WERI-Rb-1 (cell line): ENCODE data around the gene RNF113B.

ENCODE experiments used
- DNase-seq: peaks from one replicate; pipeline ENCODE4 v3.0.0-alpha.2; 2020
- H3K27ac ChIP-seq: fragments of 250-450 bp; sonication (Bioruptor Pico); 2 replicates; pipeline ENCODE4 v1.5.1; 2020; ENCODE audit warnings: mild to moderate bottlenecking, moderate library complexity
- H3K27me3 ChIP-seq: fragments of 250-450 bp; sonication (Bioruptor Pico); 2 replicates; pipeline ENCODE4 v1.5.1; 2021; ENCODE audit warnings: mild to moderate bottlenecking, low read depth, moderate library complexity; ENCODE audit not compliant: insufficient read depth, severe bottlenecking
- H3K36me3 ChIP-seq: fragments of 250-450 bp; sonication (Bioruptor Pico); 2 replicates; pipeline ENCODE4 v1.5.1; 2020; ENCODE audit warnings: mild to moderate bottlenecking, moderate library complexity
- H3K4me3 ChIP-seq: 2 replicates; pipeline ENCODE4 v1.5.1; 2011; ENCODE audit warnings: low read depth, mild to moderate bottlenecking, control low read depth, low read length
- H3K9me3 ChIP-seq: fragments of 250-450 bp; sonication (Bioruptor Pico); 2 replicates; pipeline ENCODE4 v1.5.1; 2021; ENCODE audit warnings: mild to moderate bottlenecking, moderate library complexity; ENCODE audit not compliant: severe bottlenecking
- TF ChIP-seq, protein P1 (sequence below): IDR thresholded peaks from 2 replicates; pipeline ENCODE4 v1.5.1; 2011; ENCODE audit warnings: low read depth, mild to moderate bottlenecking, control low read depth, inconsistent platforms, low read length

Gene RNF113B

GRCh38 chr13:98181111-98181815 is 4.2 kb upstream of the RNF113B start:
- no peak overlapping the region for H3K27ac ChIP-seq
- H3K27me3 ChIP-seq = no peaks in the 10 kb centered on the region
- DNase-seq = no peak
- H3K9me3 ChIP-seq = no peaks in the 10 kb centered on the region
- H3K36me3 ChIP-seq = peaks cover 25% of the 10 kb centered on the region
- H3K4me3 ChIP-seq = no peak overlapping the region
- TF ChIP-seq, protein P1, sequence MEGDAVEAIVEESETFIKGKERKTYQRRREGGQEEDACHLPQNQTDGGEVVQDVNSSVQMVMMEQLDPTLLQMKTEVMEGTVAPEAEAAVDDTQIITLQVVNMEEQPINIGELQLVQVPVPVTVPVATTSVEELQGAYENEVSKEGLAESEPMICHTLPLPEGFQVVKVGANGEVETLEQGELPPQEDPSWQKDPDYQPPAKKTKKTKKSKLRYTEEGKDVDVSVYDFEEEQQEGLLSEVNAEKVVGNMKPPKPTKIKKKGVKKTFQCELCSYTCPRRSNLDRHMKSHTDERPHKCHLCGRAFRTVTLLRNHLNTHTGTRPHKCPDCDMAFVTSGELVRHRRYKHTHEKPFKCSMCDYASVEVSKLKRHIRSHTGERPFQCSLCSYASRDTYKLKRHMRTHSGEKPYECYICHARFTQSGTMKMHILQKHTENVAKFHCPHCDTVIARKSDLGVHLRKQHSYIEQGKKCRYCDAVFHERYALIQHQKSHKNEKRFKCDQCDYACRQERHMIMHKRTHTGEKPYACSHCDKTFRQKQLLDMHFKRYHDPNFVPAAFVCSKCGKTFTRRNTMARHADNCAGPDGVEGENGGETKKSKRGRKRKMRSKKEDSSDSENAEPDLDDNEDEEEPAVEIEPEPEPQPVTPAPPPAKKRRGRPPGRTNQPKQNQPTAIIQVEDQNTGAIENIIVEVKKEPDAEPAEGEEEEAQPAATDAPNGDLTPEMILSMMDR = no peak

DNA sequence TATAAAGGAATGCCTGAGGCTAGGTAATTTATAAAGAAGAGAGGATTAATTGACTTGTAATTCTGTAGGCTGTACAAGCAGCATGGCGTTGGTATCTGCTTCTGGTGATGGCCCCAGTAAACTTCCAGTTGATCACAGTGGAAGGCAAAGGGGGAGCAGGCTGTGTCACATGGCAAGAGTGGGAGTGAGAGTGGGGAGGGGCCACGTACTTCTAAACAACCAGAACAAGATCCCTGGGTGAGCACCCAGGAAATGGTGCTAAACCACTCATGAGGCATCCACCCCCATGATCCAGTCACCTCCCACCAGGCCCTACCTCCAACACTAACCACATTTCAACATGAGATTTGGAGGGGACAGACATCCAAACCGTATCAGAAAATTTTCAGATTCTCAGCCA is 3.0 kb upstream of the RNF113B start:
- H3K27me3 ChIP-seq = no peaks in the 10 kb centered on the region

GRCh38 chr13:98175823-98176222 is 1.2 kb downstream of the RNF113B start:
- peaks cover 37% of the 10 kb centered on the region for H3K36me3 ChIP-seq
- no peak for DNase-seq
- H3K27me3 ChIP-seq = no peaks in the 10 kb centered on the region
- H3K9me3 ChIP-seq = no peaks in the 10 kb centered on the region
- TF ChIP-seq, protein P1 = no peak
- H3K4me3 ChIP-seq = no peak overlapping the region
- no peak overlapping the region for H3K27ac ChIP-seq

More for the DNA sequence above, 3.0 kb upstream of the RNF113B start:
- no peak for DNase-seq
- no peak overlapping the region for H3K27ac ChIP-seq
- no peak overlapping the region for H3K4me3 ChIP-seq
- H3K36me3 ChIP-seq = peaks cover 25% of the 10 kb centered on the region
- TF ChIP-seq, protein P1 = no peak
- H3K9me3 ChIP-seq = no peaks in the 10 kb centered on the region

- Histone ChIP-seq H3K9me3 (no peaks in the 10 kb centered on the region), H3K27ac (no peak overlapping the region), H3K27me3 (no peaks in the 10 kb centered on the region), H3K36me3 (peaks cover 41% of the 10 kb centered on the region), H3K4me3 (no peak overlapping the region)
- TF ChIP-seq, protein P1 = no peak
- no peak for DNase-seq
These were observed 2.0 kb downstream of the RNF113B start for GRCh38 chr13:98175043-98175442.

DNA sequence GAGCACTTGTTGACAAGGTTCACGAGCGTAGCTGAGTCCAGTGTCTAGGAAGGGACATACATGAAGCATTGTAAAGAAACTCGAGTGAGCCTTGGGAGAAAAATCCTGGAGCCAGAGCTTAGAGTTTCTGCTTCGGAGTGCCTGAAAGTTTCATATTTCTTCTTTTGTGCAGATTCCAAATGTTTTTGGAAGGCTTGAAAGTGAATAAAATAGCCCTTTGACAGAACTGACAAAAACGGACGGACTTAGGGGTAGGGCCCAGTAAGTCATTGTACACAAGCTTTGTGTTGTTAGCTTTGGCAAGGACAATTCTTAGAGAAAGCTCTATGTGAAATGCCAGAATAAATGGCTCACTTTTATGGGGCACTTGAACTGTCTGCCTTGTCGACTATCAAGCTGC is 2.8 kb downstream of the RNF113B start:
- no peak for DNase-seq
- H3K27ac ChIP-seq = no peak overlapping the region
- peaks cover 41% of the 10 kb centered on the region for H3K36me3 ChIP-seq
- no peaks in the 10 kb centered on the region for H3K27me3 ChIP-seq
- no peak overlapping the region for H3K4me3 ChIP-seq
- TF ChIP-seq, protein P1 = no peak
- H3K9me3 ChIP-seq = no peaks in the 10 kb centered on the region
